ENCODE results near the gene PRKAG2. TPM values are rescaled to one million over a fixed set of nuclear protein-coding genes. Genes with fewer than 3 reads are reported as not detected.

PRKAG2 gene
- total and polyA plus RNA-seq, 2 of the 8 experiments (the other 6 are each of a cell fraction or from before 2014, with no cell fraction given): 7.5 to 18.1 TPM

DNA sequence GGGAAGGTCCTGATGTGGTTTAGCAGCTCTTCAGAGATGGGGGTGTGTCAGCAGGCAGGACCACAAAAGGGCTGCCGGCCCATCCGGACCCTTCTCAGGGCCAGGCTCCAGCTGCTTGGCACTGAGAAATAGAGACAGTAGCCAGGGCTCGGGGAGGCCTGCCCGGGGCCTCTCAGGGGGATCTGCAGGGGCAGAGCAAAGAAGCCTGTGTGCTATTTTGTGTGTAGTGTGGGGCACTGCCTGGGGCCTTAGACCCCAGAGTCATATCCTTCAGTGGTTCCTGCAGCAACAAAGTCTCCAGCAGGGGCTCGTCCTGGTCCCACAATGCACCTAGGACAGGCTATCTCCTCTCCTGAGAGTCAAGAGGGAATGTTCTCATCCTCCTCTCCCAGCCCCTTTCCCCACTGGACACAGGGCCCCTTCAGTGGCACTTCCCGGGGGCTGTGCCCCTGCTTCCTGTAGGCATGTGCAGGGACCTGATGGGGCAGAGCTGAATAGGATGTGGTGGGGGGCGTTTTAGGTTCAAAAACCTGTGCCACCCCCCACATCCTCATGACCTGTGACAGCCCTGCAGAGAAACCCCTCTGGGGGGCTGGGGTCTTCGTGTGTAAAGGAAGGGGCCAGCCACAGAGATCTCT lies 197.7 kb downstream of the PRKAG2 start:
- no peak for TF ChIP-seq TAF7 (optimal IDR thresholded peaks at IDR 0.05; ENCODE audit: borderline replicate concordance, low read depth, low read length)
- TF ChIP-seq YY1 (IDR thresholded peaks at IDR 0.05; ENCODE audit: low read depth, low read length): no peak
- TF ChIP-seq CEBPB (IDR thresholded peaks at IDR 0.05; ENCODE audit: low read depth, low read length): no peak
- TF ChIP-seq JUN (IDR thresholded peaks at IDR 0.05; ENCODE audit: low read depth, low read length): no peak
- TF ChIP-seq NRF1 (IDR thresholded peaks at IDR 0.05; ENCODE audit: low read depth, low read length): no peak
- no peak for TF ChIP-seq ASH2L (IDR thresholded peaks at IDR 0.05; ENCODE audit: low read length)
- no peak for TF ChIP-seq JUND (IDR thresholded peaks at IDR 0.05; ENCODE audit: low read length)
- Histone ChIP-seq H2BK20ac (ENCODE audit: low read length) (no peak overlapping the region), H3K9me3 (ENCODE audit: insufficient read depth in 2 of 2, low read depth in 1 of 2, low read length in 1 of 2) (no peaks in the 10 kb centered on the region), H3K36me3 (ENCODE audit: control insufficient read depth in 2 of 4, insufficient read depth in 4 of 4, low read length in 3 of 4) (no peaks in the 10 kb centered on the region), H2AK5ac (ENCODE audit: low read depth, low read length) (no peak overlapping the region), H2BK120ac (replicated peaks; ENCODE audit: low read depth, low read length) (no peak overlapping the region), H3K23me2 (ENCODE audit: low read depth, low read length) (no peaks in the 10 kb centered on the region), H4K91ac (replicated peaks; ENCODE audit: insufficient read length, low read length) (no peak overlapping the region), H3K4ac (replicated peaks; ENCODE audit: insufficient read length, low read depth, low read length) (no peak overlapping the region), H4K20me1 (replicated peaks in 1 of 2; ENCODE audit: control insufficient read depth in 1 of 2, insufficient read depth in 2 of 2, low read length in 2 of 2) (no peaks in the 10 kb centered on the region), H3K23ac (ENCODE audit: insufficient read length) (no peak overlapping the region), H3K9ac (replicated peaks in 1 of 4; ENCODE audit: extremely low read depth in 1 of 4, low read depth in 3 of 4, low read length in 3 of 4) (no peak overlapping the region), H3K27me3 (replicated peaks in 1 of 4; ENCODE audit: control insufficient read depth in 3 of 4, extremely low read depth in 1 of 4, insufficient read depth in 3 of 4, low read length in 3 of 4) (no peaks in the 10 kb centered on the region), H2BK15ac (ENCODE audit: low read length) (no peak overlapping the region), H3K18ac (ENCODE audit: extremely low read depth, low read length) (no peak overlapping the region), H2BK5ac (ENCODE audit: low read depth, low read length) (no peak overlapping the region), H3K79me2 (ENCODE audit: control insufficient read depth in 1 of 2, insufficient read depth in 2 of 2, low read length in 2 of 2) (no peaks in the 10 kb centered on the region), H2AFZ (ENCODE audit: low read length) (no peak overlapping the region), H4K8ac (ENCODE audit: extremely low read depth, insufficient read depth, low read length) (peak overlapping the region; percentile 51; the same call in 1 of the 2 replicates), H4K5ac (ENCODE audit: insufficient read length, low read depth, low read length) (no peak overlapping the region), H3K27ac (ENCODE audit: low read depth, low read length) (no peak overlapping the region), H3K4me3 (ENCODE audit: extremely low read depth in 1 of 4, insufficient read depth in 2 of 4, low read depth in 3 of 4, low read length in 4 of 4) (no peak overlapping the region), H3K56ac (replicated peaks; ENCODE audit: insufficient read length, low read depth, low read length) (no peak overlapping the region), H3K4me2 (ENCODE audit: insufficient read depth in 1 of 2, low read depth in 2 of 2, low read length in 2 of 2) (no peak overlapping the region), H3K79me1 (ENCODE audit: low read depth, low read length) (no peaks in the 10 kb centered on the region), H3K4me1 (replicated peaks in 1 of 4; ENCODE audit: control insufficient read depth in 3 of 4, insufficient read depth in 4 of 4, low read length in 3 of 4) (no peaks in the 10 kb centered on the region), H3K14ac (ENCODE audit: insufficient read length) (no peak overlapping the region), H2BK12ac (ENCODE audit: low read depth, low read length) (no peak overlapping the region)
- no peak for FAIRE-seq
- 83% methylated on average over 8 of the region's 8 CpGs; no CpG with 5 or more reads in 1 of the 2 experiments for WGBS, 2 experiments (ENCODE audit: extremely low coverage in 1 of 2, insufficient coverage in 1 of 2, insufficient read length in 1 of 2, insufficient replicate concordance in 2 of 2, low coverage in 1 of 2, low lambda C conversion rate in 2 of 2, missing lambda C conversion rate in 1 of 2)
- POLR2A ChIA-PET (ENCODE audit: partially characterized antibody): interaction anchor here (0.7 kb wide), 1 partner anchor 653 kb away, joined by 4 read pairs; no protein-coding TSS in a partner anchor
- DNase-seq (ENCODE audit: low read depth in 1 of 2, low spot score in 2 of 2): no peak
- CTCF ChIA-PET (ENCODE audit: partially characterized antibody): interaction anchor here (0.8 to 1.6 kb wide), 3 partner anchors 10 to 40 kb away, joined by 4 to 7 read pairs (median 6); no protein-coding TSS in a partner anchor

All from H1 (cell line).